H9 (cell line): ENCODE measurements around the gene OSBPL9. TPM values are rescaled to one million over a fixed set of nuclear protein-coding genes. Genes with fewer than 3 reads are reported as not detected.

Experiments used
- DNase-seq: peaks from one replicate; pipeline ENCODE4 v3.0.0-alpha.2; 2017
- H2AFZ ChIP-seq: one replicate; pipeline ENCODE4 v1.6.1; 2013; ENCODE audit warnings: mild to moderate bottlenecking, low read length, control low read depth, moderate library complexity
- H2AK5ac ChIP-seq: 2 replicates; pipeline ENCODE4 v1.6.1; 2013; ENCODE audit warnings: low read length, control low read depth, mixed read lengths; ENCODE audit not compliant: insufficient read length
- H2BK120ac ChIP-seq: one replicate; pipeline ENCODE4 v1.6.1; 2013; ENCODE audit warnings: low read depth, mild to moderate bottlenecking, low read length, control low read depth, inconsistent platforms; ENCODE audit not compliant: poor library complexity, severe bottlenecking
- H2BK12ac ChIP-seq: 2 replicates; pipeline ENCODE4 v1.6.1; 2013; ENCODE audit warnings: low read length, control low read depth, mixed read lengths, low read depth; ENCODE audit not compliant: insufficient read length
- H2BK15ac ChIP-seq: 2 replicates; pipeline ENCODE4 v1.6.1; 2013; ENCODE audit warnings: low read depth, low read length, control low read depth
- H2BK20ac ChIP-seq: one replicate; pipeline ENCODE4 v1.6.1; 2013; ENCODE audit warnings: low read depth, mild to moderate bottlenecking, low read length, control low read depth, inconsistent platforms; ENCODE audit not compliant: poor library complexity, severe bottlenecking
- H2BK5ac ChIP-seq: 2 replicates; pipeline ENCODE4 v1.6.1; 2013; ENCODE audit warnings: low read length, control low read depth, mixed read lengths; ENCODE audit not compliant: insufficient read length
- H3K14ac ChIP-seq: 2 replicates; pipeline ENCODE4 v1.6.1; 2013; ENCODE audit warnings: low read length, control low read depth; ENCODE audit not compliant: insufficient read depth
- H3K18ac ChIP-seq: 2 replicates; pipeline ENCODE4 v1.6.1; 2013; ENCODE audit warnings: low read depth, mild to moderate bottlenecking, mixed read lengths, low read length, control low read depth; ENCODE audit not compliant: insufficient read length
- H3K23ac ChIP-seq: 2 replicates; pipeline ENCODE4 v1.6.1; 2013; ENCODE audit warnings: low read length, control low read depth, mixed read lengths, low read depth; ENCODE audit not compliant: insufficient read length
- H3K23me2 ChIP-seq: 2 replicates; pipeline ENCODE4 v1.6.1; 2013; ENCODE audit warnings: low read depth, mild to moderate bottlenecking, mixed read lengths, low read length, control low read depth; ENCODE audit not compliant: insufficient read length, poor library complexity, severe bottlenecking
- H3K27ac ChIP-seq: 2 replicates; pipeline ENCODE4 v1.5.1; 2013; ENCODE audit warnings: low read length, control low read depth, mixed read lengths, low read depth; ENCODE audit not compliant: insufficient read length
- H3K27me3 ChIP-seq: 2 replicates; pipeline ENCODE4 v1.6.1; 2013; ENCODE audit warnings: low read length, control low read depth, inconsistent platforms; ENCODE audit not compliant: insufficient read depth
- H3K4ac ChIP-seq: 2 replicates; pipeline ENCODE4 v1.6.1; 2013; ENCODE audit warnings: low read depth, mild to moderate bottlenecking, control low read depth, inconsistent platforms, low read length, moderate library complexity
- H3K4me1 ChIP-seq: 2 replicates; pipeline ENCODE4 v1.6.1; 2013; ENCODE audit warnings: low read length, control low read depth, inconsistent platforms; ENCODE audit not compliant: insufficient read depth
- H3K4me2 ChIP-seq: 2 replicates; pipeline ENCODE4 v1.6.1; 2013; ENCODE audit warnings: low read length, control low read depth, mixed read lengths; ENCODE audit not compliant: insufficient read length, insufficient read depth
- H3K56ac ChIP-seq: 2 replicates; pipeline ENCODE4 v1.6.1; 2013; ENCODE audit warnings: low read depth, mild to moderate bottlenecking, mixed read lengths, low read length, control low read depth; ENCODE audit not compliant: insufficient read length
- H3K79me1 ChIP-seq: 2 replicates; pipeline ENCODE4 v1.6.1; 2013; ENCODE audit warnings: low read depth, mild to moderate bottlenecking, moderate library complexity, low read length, control low read depth, inconsistent platforms; ENCODE audit not compliant: insufficient read depth, poor library complexity, severe bottlenecking
- H3K79me2 ChIP-seq: 2 replicates; pipeline ENCODE4 v1.6.1; 2013; ENCODE audit warnings: low read length, control low read depth, inconsistent platforms; ENCODE audit not compliant: insufficient read depth
- H3K9ac ChIP-seq: 2 replicates; pipeline ENCODE4 v1.6.1; 2013; ENCODE audit warnings: low read length, control low read depth, mixed read lengths; ENCODE audit not compliant: insufficient read length; ENCODE audit errors: extremely low read depth
- H3K9me3 ChIP-seq: one replicate; pipeline ENCODE4 v1.6.1; 2013; ENCODE audit warnings: low read depth, low read length, inconsistent platforms; ENCODE audit not compliant: control insufficient read depth
- H3T11ph ChIP-seq: one replicate; pipeline ENCODE4 v1.6.1; 2013; ENCODE audit warnings: mild to moderate bottlenecking, low read length, control low read depth, inconsistent platforms
- H4K20me1 ChIP-seq: one replicate; pipeline ENCODE4 v1.6.1; 2013; ENCODE audit not compliant: control insufficient read depth, insufficient read length, insufficient read depth
- H4K5ac ChIP-seq: 2 replicates; pipeline ENCODE4 v1.6.1; 2013; ENCODE audit warnings: low read depth, mild to moderate bottlenecking, mixed read lengths, low read length, control low read depth; ENCODE audit not compliant: insufficient read length
- H4K8ac ChIP-seq: replicated peaks from 2 replicates; pipeline ENCODE4 v1.6.1; 2013; ENCODE audit warnings: low read length, control low read depth, mixed read lengths, low read depth; ENCODE audit not compliant: insufficient read length
- H4K91ac ChIP-seq: 2 replicates; pipeline ENCODE4 v1.6.1; 2013; ENCODE audit warnings: low read depth, mild to moderate bottlenecking, moderate library complexity, mixed read lengths, low read length, control low read depth; ENCODE audit not compliant: insufficient read length
- H3K27ac Mint-ChIP-seq, 3 experiments: 2 replicates in 2 of 3; 3 replicates in 1 of 3; pipeline ENCODE4 v1.8.0; 2020 to 2021; ENCODE audit warnings: mixed read lengths in 3 of 3, mild to moderate bottlenecking in 1 of 3, moderate library complexity in 1 of 3
- H3K27me3 Mint-ChIP-seq: 2 replicates; pipeline ENCODE4 v1.8.0; 2021; ENCODE audit warnings: low read depth, mild to moderate bottlenecking, moderate library complexity, mixed read lengths
- H3K36me3 Mint-ChIP-seq, 3 experiments: 2 replicates in 2 of 3; 3 replicates in 1 of 3; pipeline ENCODE4 v1.8.0; 2020 to 2021; ENCODE audit warnings: low read depth in 3 of 3, mixed read lengths in 3 of 3; ENCODE audit not compliant: insufficient read depth in 1 of 3
- H3K4me1 Mint-ChIP-seq, 2 experiments: 2 replicates each; pipeline ENCODE4 v1.8.0; 2020; ENCODE audit warnings: mixed read lengths in 2 of 2
- H3K4me3 Mint-ChIP-seq, 2 experiments: 2 replicates in 1 of 2; 3 replicates in 1 of 2; pipeline ENCODE4 v1.8.0; 2020 to 2021; ENCODE audit warnings: mild to moderate bottlenecking in 2 of 2, mixed read lengths in 2 of 2, moderate library complexity in 1 of 2
- H3K9me3 Mint-ChIP-seq, 2 experiments: 2 replicates in 1 of 2; 3 replicates in 1 of 2; pipeline ENCODE4 v1.8.0; 2020; ENCODE audit warnings: mild to moderate bottlenecking in 2 of 2, mixed read lengths in 2 of 2, moderate library complexity in 1 of 2
- WGBS: extraction: QIAGEN DNeasy Blood & Tissue Kit; methylation state at CpG from one replicate; pipeline ENCODE4 v1.1.7; 2013; ENCODE audit warnings: missing lambda C conversion rate, low lambda C conversion rate, mixed read lengths; ENCODE audit not compliant: insufficient read length; ENCODE audit errors: extremely low coverage; 5-methylcytosine and 5-hydroxymethylcytosine counted together
- total RNA-seq: library from RNA; stranded (reverse); gene quantifications from 2 replicates; pipeline ENCODE4 v1.2.1, GENCODE V29; 2021
- TF ChIP-seq, protein P1 (sequence below): fragments of 200-600 bp; sonication (generic); conservative IDR thresholded peaks from 3 replicates; pipeline ENCODE4 v1.8.0; 2021; ENCODE audit warnings: antibody characterized with exemption, mild to moderate bottlenecking

The OSBPL9 gene
- total RNA-seq, 1 experiment from 2014 or later, result 76.7 TPM

DNA sequence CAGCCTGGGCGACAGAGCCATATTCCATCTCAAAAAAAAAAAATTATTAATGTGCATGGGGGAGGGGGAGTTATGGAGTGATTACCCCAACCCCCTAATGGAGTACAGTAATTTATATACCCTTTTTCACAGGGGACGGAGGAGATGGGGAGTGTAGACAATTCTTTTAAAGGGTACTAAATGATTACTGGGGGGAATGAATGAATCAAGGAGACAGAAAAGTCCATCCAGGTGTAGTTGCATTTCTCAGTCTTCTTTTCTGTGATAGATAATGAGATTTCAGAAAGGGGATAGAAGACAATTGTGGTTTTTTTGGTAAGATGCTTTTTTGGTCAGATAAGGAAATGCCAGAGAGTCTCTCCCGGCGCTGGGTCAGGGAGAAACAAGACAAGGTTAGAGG is 13.0 kb downstream of the OSBPL9 start:
- Histone ChIP-seq H3T11ph (no peak overlapping the region), H2BK120ac (no peak overlapping the region), H3K79me2 (no peaks in the 10 kb centered on the region), H3K4me1 (no peaks in the 10 kb centered on the region), H3K18ac (no peak overlapping the region), H3K9ac (no peak overlapping the region), H3K56ac (no peak overlapping the region), H4K8ac (no peak overlapping the region), H4K91ac (no peak overlapping the region), H3K23ac (no peak overlapping the region), H2AFZ (no peak overlapping the region), H2BK15ac (no peak overlapping the region), H3K4me2 (no peak overlapping the region), H4K20me1 (no peaks in the 10 kb centered on the region), H3K23me2 (no peaks in the 10 kb centered on the region), H2BK20ac (no peak overlapping the region), H3K27me3 (no peaks in the 10 kb centered on the region), H2AK5ac (no peak overlapping the region), H3K9me3 (no peaks in the 10 kb centered on the region), H3K27ac (no peak overlapping the region), H2BK5ac (no peak overlapping the region), H4K5ac (no peak overlapping the region), H3K4ac (no peak overlapping the region), H2BK12ac (no peak overlapping the region), H3K14ac (no peak overlapping the region), H3K79me1 (peaks cover 4% of the 10 kb centered on the region)
- H3K36me3 Mint-ChIP-seq, result no peaks in the 10 kb centered on the region
- no peaks in the 10 kb centered on the region for H3K9me3 Mint-ChIP-seq
- no peaks in the 10 kb centered on the region for H3K27me3 Mint-ChIP-seq
- H3K27ac Mint-ChIP-seq, result no peak overlapping the region
- H3K4me1 Mint-ChIP-seq, result peaks cover under 1 to 2% of the 10 kb centered on the region in 2 experiments; a peak in 2 of 4 replicates
- H3K4me3 Mint-ChIP-seq, result no peak overlapping the region
- TF ChIP-seq, protein P1, sequence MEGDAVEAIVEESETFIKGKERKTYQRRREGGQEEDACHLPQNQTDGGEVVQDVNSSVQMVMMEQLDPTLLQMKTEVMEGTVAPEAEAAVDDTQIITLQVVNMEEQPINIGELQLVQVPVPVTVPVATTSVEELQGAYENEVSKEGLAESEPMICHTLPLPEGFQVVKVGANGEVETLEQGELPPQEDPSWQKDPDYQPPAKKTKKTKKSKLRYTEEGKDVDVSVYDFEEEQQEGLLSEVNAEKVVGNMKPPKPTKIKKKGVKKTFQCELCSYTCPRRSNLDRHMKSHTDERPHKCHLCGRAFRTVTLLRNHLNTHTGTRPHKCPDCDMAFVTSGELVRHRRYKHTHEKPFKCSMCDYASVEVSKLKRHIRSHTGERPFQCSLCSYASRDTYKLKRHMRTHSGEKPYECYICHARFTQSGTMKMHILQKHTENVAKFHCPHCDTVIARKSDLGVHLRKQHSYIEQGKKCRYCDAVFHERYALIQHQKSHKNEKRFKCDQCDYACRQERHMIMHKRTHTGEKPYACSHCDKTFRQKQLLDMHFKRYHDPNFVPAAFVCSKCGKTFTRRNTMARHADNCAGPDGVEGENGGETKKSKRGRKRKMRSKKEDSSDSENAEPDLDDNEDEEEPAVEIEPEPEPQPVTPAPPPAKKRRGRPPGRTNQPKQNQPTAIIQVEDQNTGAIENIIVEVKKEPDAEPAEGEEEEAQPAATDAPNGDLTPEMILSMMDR, result no peak
- no peak for DNase-seq
- WGBS, result no CpG with 5 or more reads among the region's 4 CpGs
